COLO829 (cell line): ENCODE measurements around the gene PHF23.

Source experiments
- DNase-seq: peaks from one replicate; pipeline ENCODE4 v3.0.0; 2012; ENCODE audit warnings: low spot score

PHF23 gene

GRCh38 chr17:7239091-7240027 lies at the start of gene PHF23:
PHF23 (minus strand) TSS chr17:7239457; CDS start chr17:7239279, 178 bp downstream.
- peak; percentile 100 for DNase-seq

GRCh38 chr17:7285679-7286078 lies 46.4 kb upstream of the PHF23 start:
- DNase-seq, result no peak

- no peak for DNase-seq
Measured at GRCh38 chr17:7284911-7285310, 45.7 kb upstream of the PHF23 start.

- no peak for DNase-seq
Measured at GRCh38 chr17:7283471-7284216, 44.4 kb upstream of the PHF23 start.

GRCh38 chr17:7282752-7283321 lies 43.6 kb upstream of the PHF23 start:
- DNase-seq, result no peak

GRCh38 chr17:7281953-7282751 lies 42.9 kb upstream of the PHF23 start:
- DNase-seq, result no peak

- DNase-seq, result peak; percentile 99
Measured at GRCh38 chr17:7281074-7281952, 42.1 kb upstream of the PHF23 start, which contains the start of gene SLC2A4. SLC2A4 (plus strand) TSS chr17:7281718; CDS start chr17:7281935, 217 bp downstream.

- DNase-seq, result peak; percentile 95
Measured at GRCh38 chr17:7280519-7281073, 41.3 kb upstream of the PHF23 start.

- no peak for DNase-seq
Measured at GRCh38 chr17:7279448-7279847, 40.2 kb upstream of the PHF23 start.

GRCh38 chr17:7266784-7267183 lies 27.5 kb upstream of the PHF23 start:
- no peak for DNase-seq

- no peak for DNase-seq
Measured at GRCh38 chr17:7263801-7264078, 24.5 kb upstream of the PHF23 start.

- no peak for DNase-seq
Measured at GRCh38 chr17:7262935-7263800, 23.9 kb upstream of the PHF23 start.

GRCh38 chr17:7262192-7262934 lies 23.1 kb upstream of the PHF23 start, which contains the start of gene CLDN7:
CLDN7 (minus strand) TSS chr17:7262478; CDS start chr17:7262043, 435 bp downstream.
- DNase-seq, result no peak

- DNase-seq, result no peak
Measured at GRCh38 chr17:7261379-7262191, 22.3 kb upstream of the PHF23 start.

GRCh38 chr17:7260651-7261378 lies 21.6 kb upstream of the PHF23 start:
- no peak for DNase-seq

- no peak for DNase-seq
Measured at GRCh38 chr17:7260151-7260550, 20.9 kb upstream of the PHF23 start.

GRCh38 chr17:7259555-7259889 lies 20.3 kb upstream of the PHF23 start:
- DNase-seq, result no peak
